ENCODE data around the gene SUPT3H. TPM values are rescaled to one million over a fixed set of nuclear protein-coding genes. Genes with fewer than 3 reads are reported as not detected.

The SUPT3H gene
- total and polyA plus RNA-seq, 4 experiments from 2014 or later: 11.8 to 13.6 (median 12.6) TPM

DNA sequence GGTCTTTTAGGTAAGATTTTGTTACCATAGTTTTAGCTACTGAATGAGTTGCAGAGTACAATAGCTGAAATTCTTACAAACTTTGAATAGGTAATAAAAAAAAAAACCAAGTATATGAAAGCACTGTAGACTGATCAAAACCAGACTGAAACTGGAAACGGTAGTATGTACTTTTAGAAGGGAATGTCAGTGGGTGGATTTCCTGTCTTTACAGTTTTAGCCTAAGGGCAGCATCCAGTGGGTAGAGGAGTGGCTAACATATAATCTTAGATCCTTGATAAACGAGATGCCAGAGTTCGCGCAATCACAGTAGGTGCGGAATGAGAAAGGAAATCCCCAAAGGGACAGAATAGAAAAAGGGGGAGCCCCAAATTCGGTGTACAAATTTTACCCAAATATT is 435.5 kb downstream of the SUPT3H start:
- peak overlapping the region in 7 of 8 donors; percentile 41 to 74 (median 59) for H3K4me3 Mint-ChIP-seq
- peaks cover 0 to 27% (median 13%) of the 10 kb centered on the region in 8 donors for H3K9me3 Mint-ChIP-seq
- Histone ChIP-seq H3K36me3 (ENCODE audit: insufficient read depth, low read length) (no peaks in the 10 kb centered on the region), H3K4me1 (ENCODE audit: insufficient read depth, low read length) (no peaks in the 10 kb centered on the region), H3K27me3 (ENCODE audit: insufficient read depth, low read length) (no peaks in the 10 kb centered on the region), H3K9me3 (ENCODE audit: control insufficient read depth in 1 of 2, low read length in 2 of 2) (no peaks in the 10 kb centered on the region), H3K4me3 (ENCODE audit: low read length in 2 of 2) (no peak overlapping the region), H3K27ac (ENCODE audit: low read depth, low read length) (no peak overlapping the region)
- peaks cover 9 to 36% of the 10 kb centered on the region in 2 donors for H3K36me3 Mint-ChIP-seq
- DNase-seq: peak in 1 of 5 donors; percentile 28
- ChIA-PET CTCF (ENCODE audit: partially characterized antibody) (no interaction called here), POLR2A (ENCODE audit: partially characterized antibody) (interaction anchor here (1.4 kb wide), 1 partner anchor 9 kb away, joined by 3 read pairs; no protein-coding TSS in a partner anchor)
- peak overlapping the region in 4 of 7 donors; percentile 33 to 66 (median 39) for H3K27ac Mint-ChIP-seq
- H3K27me3 Mint-ChIP-seq: peaks cover 0 to 1% of the 10 kb centered on the region in 2 donors
- peaks cover 7 to 14% (median 11%) of the 10 kb centered on the region in 4 donors for H3K4me1 Mint-ChIP-seq
- intact Hi-C loops (cut with micrococcal nuclease): no loop called here

DNA sequence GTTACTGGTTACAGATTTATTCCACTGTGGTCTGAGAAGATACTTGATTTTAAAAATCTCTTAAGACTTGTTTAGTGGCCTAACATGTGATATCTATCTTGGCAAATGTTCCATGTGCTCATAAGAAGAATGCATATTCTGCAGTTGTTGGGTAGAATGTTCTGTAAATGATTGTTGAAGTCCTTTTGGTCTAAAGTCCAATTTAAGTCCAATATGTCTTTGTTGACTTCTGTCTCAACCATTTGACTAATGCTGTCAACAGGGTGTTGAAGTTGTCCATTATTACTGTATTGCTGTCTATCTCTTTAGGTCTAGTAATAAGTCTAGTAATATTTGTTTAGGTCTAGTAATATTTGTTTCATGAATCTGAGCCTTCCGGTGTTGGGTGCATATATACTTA is 437.4 kb downstream of the SUPT3H start:
- H3K36me3 Mint-ChIP-seq: peaks cover 3 to 25% of the 10 kb centered on the region in 2 donors
- H3K27ac ChIP-seq (ENCODE audit: low read depth, low read length): no peak overlapping the region
- H3K4me3 ChIP-seq (ENCODE audit: low read length in 2 of 2): no peak overlapping the region
- intact Hi-C loops (cut with micrococcal nuclease): no loop called here
- H3K4me1 ChIP-seq (ENCODE audit: insufficient read depth, low read length): peaks cover 11% of the 10 kb centered on the region
- CTCF ChIA-PET (ENCODE audit: partially characterized antibody): no interaction called here
- peaks cover 0 to 20% (median 13%) of the 10 kb centered on the region in 8 donors for H3K9me3 Mint-ChIP-seq
- H3K4me3 Mint-ChIP-seq: peak overlapping the region in 1 of 8 donors; percentile 52
- no peaks in the 10 kb centered on the region for H3K36me3 ChIP-seq (ENCODE audit: insufficient read depth, low read length)
- DNase-seq: no peak
- peaks cover 18 to 28% (median 24%) of the 10 kb centered on the region in 4 donors for H3K4me1 Mint-ChIP-seq
- POLR2A ChIA-PET (ENCODE audit: partially characterized antibody): no interaction called here
- H3K27ac Mint-ChIP-seq: no peak overlapping the region
- no peaks in the 10 kb centered on the region for H3K27me3 ChIP-seq (ENCODE audit: insufficient read depth, low read length)
- no peaks in the 10 kb centered on the region for H3K9me3 ChIP-seq (ENCODE audit: control insufficient read depth in 1 of 2, low read length in 2 of 2)
- peaks cover 0 to 1% of the 10 kb centered on the region in 2 donors for H3K27me3 Mint-ChIP-seq

DNA sequence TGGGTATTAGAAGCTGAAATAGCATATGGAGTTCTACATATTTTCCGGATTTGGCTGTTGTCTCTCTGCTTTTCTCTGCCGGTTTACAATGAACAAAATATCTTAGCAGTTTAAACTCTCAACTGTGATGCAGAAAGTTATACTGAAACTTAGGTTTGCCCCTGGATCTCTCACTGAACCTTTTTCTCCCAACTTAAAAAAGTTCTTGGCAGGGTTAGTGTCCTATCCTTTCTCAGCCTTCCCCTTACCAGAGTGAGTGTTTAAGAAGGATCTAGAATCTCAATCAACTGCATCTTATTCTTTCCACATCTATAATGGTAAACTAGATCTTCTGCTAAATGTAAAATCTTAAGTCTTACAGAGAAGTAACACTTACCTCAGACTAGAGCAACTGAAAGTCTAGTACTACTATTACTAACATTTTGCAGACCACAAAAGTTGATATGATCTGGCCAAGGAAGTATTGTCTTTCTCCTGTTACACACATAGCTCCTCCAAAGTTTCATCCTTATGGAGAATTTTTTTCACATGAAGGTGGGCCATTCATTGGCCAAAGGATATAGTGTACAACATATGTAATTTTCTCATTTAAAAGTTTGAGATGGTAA is 441.9 kb downstream of the SUPT3H start:
- H3K4me1 Mint-ChIP-seq: peaks cover 31 to 57% (median 38%) of the 10 kb centered on the region in 4 donors
- H3K4me3 Mint-ChIP-seq: peak overlapping the region in 6 of 8 donors; percentile 7 to 68 (median 48)
- H3K9me3 Mint-ChIP-seq: peaks cover 0 to 13% (median 3%) of the 10 kb centered on the region in 8 donors
- ChIA-PET CTCF (ENCODE audit: partially characterized antibody) (no interaction called here), POLR2A (ENCODE audit: partially characterized antibody) (interaction anchor here (1.2 to 2.0 kb wide), 4 partner anchors 8 to 484 kb away, joined by 3 to 7 read pairs (median 4); partner anchors contain the start of gene SUPT3H)
- Histone ChIP-seq H3K36me3 (ENCODE audit: insufficient read depth, low read length) (no peaks in the 10 kb centered on the region), H3K9me3 (ENCODE audit: control insufficient read depth in 1 of 2, low read length in 2 of 2) (no peaks in the 10 kb centered on the region), H3K27ac (ENCODE audit: low read depth, low read length) (peak overlapping the region; percentile 16), H3K4me3 (ENCODE audit: low read length in 2 of 2) (no peak overlapping the region), H3K27me3 (ENCODE audit: insufficient read depth, low read length) (no peaks in the 10 kb centered on the region), H3K4me1 (ENCODE audit: insufficient read depth, low read length) (peaks cover 37% of the 10 kb centered on the region)
- peak overlapping the region; percentile 18 to 91 (median 85) for H3K27ac Mint-ChIP-seq
- DNase-seq: no peak
- no peaks in the 10 kb centered on the region for H3K27me3 Mint-ChIP-seq
- intact Hi-C loops (cut with micrococcal nuclease): no loop called here
- peaks cover 5 to 14% of the 10 kb centered on the region in 2 donors for H3K36me3 Mint-ChIP-seq

DNA sequence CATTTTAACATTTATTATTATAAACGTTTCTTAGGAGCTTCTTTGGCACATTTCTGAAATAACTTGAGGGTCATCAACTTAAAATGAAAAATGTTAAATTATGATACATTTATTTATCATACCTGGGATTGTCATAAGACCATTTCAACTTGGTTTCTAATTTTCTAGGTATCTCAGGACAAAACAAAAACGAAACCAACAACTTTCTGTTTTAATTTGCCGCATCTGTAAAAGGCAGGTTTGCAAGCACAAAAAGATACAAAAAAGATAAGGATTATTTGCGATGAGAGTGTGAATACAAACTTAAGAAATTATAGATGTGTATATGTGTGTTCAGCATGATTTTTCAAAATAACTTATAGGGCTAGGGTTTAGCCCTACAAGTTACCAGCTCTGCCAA is 444.6 kb downstream of the SUPT3H start:
- Mint-ChIP-seq H3K27ac (peak overlapping the region; percentile 91 to 99 (median 97)), H3K36me3 (peaks cover 8 to 13% of the 10 kb centered on the region in 2 donors), H3K4me1 (peaks cover 33 to 59% (median 43%) of the 10 kb centered on the region in 4 donors), H3K9me3 (peaks cover 0 to 4% (median under 1%) of the 10 kb centered on the region in 8 donors), H3K4me3 (peak overlapping the region; percentile 86 to 97 (median 90)), H3K27me3 (no peaks in the 10 kb centered on the region)
- no peaks in the 10 kb centered on the region for H3K9me3 ChIP-seq (ENCODE audit: control insufficient read depth in 1 of 2, low read length in 2 of 2)
- DNase-seq: peak in 4 of 5 donors; percentile 47 to 65 (median 57)
- no peaks in the 10 kb centered on the region for H3K27me3 ChIP-seq (ENCODE audit: insufficient read depth, low read length)
- ChIA-PET POLR2A (ENCODE audit: partially characterized antibody) (interaction anchor here (0.8 to 2.5 kb wide), 12 partner anchors 9 to 444 kb away, joined by 3 to 16 read pairs (median 4); partner anchors contain the start of gene SUPT3H), CTCF (ENCODE audit: partially characterized antibody) (interaction anchor here (0.9 to 1.0 kb wide), 2 partner anchors 445 to 488 kb away, joined by 3 read pairs; partner anchors contain the start of gene SUPT3H)
- intact Hi-C loops (cut with micrococcal nuclease): loop anchor here (1.0 to 2.0 kb wide), 2 partner anchors 44 to 445 kb away; no protein-coding TSS in a partner anchor
- H3K4me1 ChIP-seq (ENCODE audit: insufficient read depth, low read length): peaks cover 53% of the 10 kb centered on the region
- H3K4me3 ChIP-seq (ENCODE audit: low read length in 2 of 2): peak overlapping the region; percentile 12 to 23
- peak overlapping the region; percentile 68 for H3K27ac ChIP-seq (ENCODE audit: low read depth, low read length)
- no peaks in the 10 kb centered on the region for H3K36me3 ChIP-seq (ENCODE audit: insufficient read depth, low read length)

DNA sequence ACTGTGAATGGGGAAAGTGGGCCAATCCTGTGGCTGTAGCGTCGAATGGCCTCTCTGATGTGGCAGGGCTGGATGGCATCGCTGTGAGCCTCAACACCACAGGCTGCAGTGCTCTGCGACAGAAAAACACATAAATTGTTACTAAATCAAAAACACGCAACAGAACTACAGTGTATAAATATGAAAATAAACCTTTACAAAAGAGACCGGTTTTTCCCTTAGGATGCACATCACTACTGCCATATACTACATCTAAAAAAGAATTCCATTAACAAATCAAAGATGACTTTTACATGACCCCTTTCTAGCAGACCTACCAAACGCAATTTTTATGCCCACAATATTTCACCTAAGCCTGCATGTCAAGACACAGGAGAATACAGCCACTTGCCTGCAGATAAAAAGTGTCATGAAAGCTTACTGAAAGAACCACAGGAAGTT is 445.1 kb downstream of the SUPT3H start:
- ChIA-PET POLR2A (ENCODE audit: partially characterized antibody) (interaction anchor here (0.8 to 2.5 kb wide), 12 partner anchors 11 to 488 kb away, joined by 3 to 16 read pairs (median 4); partner anchors contain the start of gene SUPT3H), CTCF (ENCODE audit: partially characterized antibody) (interaction anchor here (0.9 to 1.0 kb wide), 4 partner anchors 385 to 488 kb away, joined by 3 read pairs; partner anchors contain the start of gene SUPT3H)
- no peaks in the 10 kb centered on the region for H3K9me3 ChIP-seq (ENCODE audit: control insufficient read depth in 1 of 2, low read length in 2 of 2)
- H3K27ac Mint-ChIP-seq: peak overlapping the region; percentile 91 to 99 (median 97)
- H3K27me3 Mint-ChIP-seq: no peaks in the 10 kb centered on the region
- DNase-seq: peak; percentile 52 to 76 (median 60)
- H3K27ac ChIP-seq (ENCODE audit: low read depth, low read length): peak overlapping the region; percentile 68
- intact Hi-C loops (cut with micrococcal nuclease): loop anchor here (1.0 to 2.0 kb wide), 2 partner anchors 44 to 446 kb away; no protein-coding TSS in a partner anchor
- H3K4me1 ChIP-seq (ENCODE audit: insufficient read depth, low read length): peaks cover 57% of the 10 kb centered on the region
- peaks cover 0 to 5% (median 1%) of the 10 kb centered on the region in 8 donors for H3K9me3 Mint-ChIP-seq
- peak overlapping the region; percentile 86 to 97 (median 92) for H3K4me3 Mint-ChIP-seq
- no peaks in the 10 kb centered on the region for H3K27me3 ChIP-seq (ENCODE audit: insufficient read depth, low read length)
- H3K4me3 ChIP-seq (ENCODE audit: low read length in 2 of 2): peak overlapping the region in 1 of 2 donors; percentile 23
- H3K36me3 Mint-ChIP-seq: peaks cover 9 to 15% of the 10 kb centered on the region in 2 donors
- H3K36me3 ChIP-seq (ENCODE audit: insufficient read depth, low read length): no peaks in the 10 kb centered on the region
- H3K4me1 Mint-ChIP-seq: peaks cover 33 to 59% (median 44%) of the 10 kb centered on the region in 4 donors

DNA sequence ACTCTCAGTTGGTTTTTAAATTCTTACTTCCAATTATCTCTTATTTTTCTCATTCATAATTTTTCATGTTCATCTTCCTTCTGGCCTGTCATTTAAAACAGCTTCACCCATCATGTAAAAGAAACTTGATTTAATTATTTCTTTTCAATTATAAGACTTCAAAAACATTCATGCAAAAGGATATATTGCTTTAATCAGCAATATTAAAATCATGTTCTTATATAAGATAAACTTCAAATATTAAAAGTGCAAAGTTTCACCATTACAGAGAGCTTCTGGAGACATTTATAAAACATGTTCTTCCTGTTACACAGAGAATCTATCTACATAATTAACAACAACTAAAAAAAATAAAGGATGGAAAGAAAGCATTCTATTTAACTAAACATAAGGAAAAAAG is 446.3 kb downstream of the SUPT3H start:
- Histone ChIP-seq H3K27me3 (ENCODE audit: insufficient read depth, low read length) (no peaks in the 10 kb centered on the region), H3K36me3 (ENCODE audit: insufficient read depth, low read length) (no peaks in the 10 kb centered on the region), H3K4me1 (ENCODE audit: insufficient read depth, low read length) (peaks cover 56% of the 10 kb centered on the region), H3K4me3 (ENCODE audit: low read length in 2 of 2) (peak overlapping the region in 1 of 2 donors; percentile 9), H3K27ac (ENCODE audit: low read depth, low read length) (peak overlapping the region; percentile 68), H3K9me3 (ENCODE audit: control insufficient read depth in 1 of 2, low read length in 2 of 2) (no peaks in the 10 kb centered on the region)
- DNase-seq: no peak
- Mint-ChIP-seq H3K27ac (peak overlapping the region; percentile 86 to 98 (median 91)), H3K9me3 (peaks cover 0 to 5% (median 0%) of the 10 kb centered on the region in 8 donors), H3K36me3 (peaks cover 9 to 15% of the 10 kb centered on the region in 2 donors), H3K4me1 (peaks cover 30 to 55% (median 41%) of the 10 kb centered on the region in 4 donors), H3K27me3 (no peaks in the 10 kb centered on the region), H3K4me3 (peak overlapping the region; percentile 73 to 97 (median 86))
- ChIA-PET CTCF (ENCODE audit: partially characterized antibody) (interaction anchor here (0.6 to 1.0 kb wide), 2 partner anchors 19 to 488 kb away, joined by 3 read pairs; no protein-coding TSS in a partner anchor), POLR2A (ENCODE audit: partially characterized antibody) (interaction anchor here (0.5 to 2.6 kb wide), 4 partner anchors 12 to 489 kb away, joined by 3 to 11 read pairs (median 8); no protein-coding TSS in a partner anchor)
- intact Hi-C loops (cut with micrococcal nuclease): no loop called here
